ENCODE data around the gene C2CD2.

- TF ChIP-seq CTCF (IDR thresholded peaks at IDR 0.05), result no peak
- TF ChIP-seq POLR2A (IDR thresholded peaks at IDR 0.05), result no peak
Measured at GRCh38 chr21:41948901-41949300, 4.9 kb downstream of the C2CD2 start.

All from body of pancreas (tissue), 4 donors.